ENCODE results near the gene TRPV5. TPM values are rescaled to one million over a fixed set of nuclear protein-coding genes. Genes with fewer than 3 reads are reported as not detected.

The TRPV5 gene
- not detected in 2 replicates for total RNA-seq

GRCh38 chr7:142933624-142934023, at the start of gene TRPV5:
Gene TRPV5 (minus strand): TSS chr7:142933746. CDS start chr7:142933459, 287 bp downstream.

DNA sequence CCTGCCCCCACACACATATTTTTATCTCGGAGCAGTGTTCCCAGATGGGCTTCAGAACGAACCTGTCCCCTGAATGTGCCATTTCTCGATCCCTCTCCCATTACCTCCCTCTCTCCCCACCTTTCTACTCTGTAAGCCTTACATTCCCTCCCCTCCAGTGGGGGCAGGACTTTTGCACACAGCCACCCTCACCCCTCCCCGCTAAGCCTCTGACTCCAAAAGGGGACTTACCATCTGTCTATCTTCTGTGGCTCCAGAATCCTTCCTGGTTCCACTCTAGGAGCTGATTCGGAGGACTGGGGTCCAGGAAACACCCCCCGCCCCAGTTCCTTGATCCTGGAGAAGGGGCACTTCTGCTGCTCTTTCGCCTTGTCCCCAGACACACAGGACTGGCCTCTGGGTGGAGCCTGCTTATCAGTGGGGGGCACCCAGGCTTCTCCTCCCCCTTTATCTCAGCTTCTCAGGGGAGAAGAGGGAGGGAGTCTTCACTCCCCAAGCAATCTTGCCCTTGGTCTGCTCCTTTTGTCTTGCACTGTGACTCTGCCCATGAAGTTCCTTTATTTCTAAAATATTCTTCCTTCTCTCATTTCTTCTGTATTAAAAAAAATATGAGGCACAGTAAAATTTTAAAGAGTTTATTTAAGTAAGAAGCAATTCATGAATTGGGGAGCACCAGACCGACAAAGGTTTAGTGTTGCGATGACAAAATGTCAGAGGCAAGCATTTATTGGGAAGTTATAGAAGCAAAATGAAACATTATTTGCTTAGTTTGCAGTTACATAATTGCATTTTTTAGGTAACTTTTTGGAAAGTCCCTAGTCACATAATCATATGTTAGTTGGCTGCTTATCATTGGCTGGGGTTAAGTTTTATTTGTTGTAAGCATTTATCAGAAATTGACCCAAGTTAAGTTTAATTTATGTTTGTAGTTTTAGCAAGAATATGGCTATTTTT, 28.7 kb upstream of the TRPV5 start, which contains the start of gene KEL:
TSS of gene KEL (minus strand) at position 391 of the 954 bp plus-strand sequence. CDS start at position 234, 157 bp downstream.

GRCh38 chr7:142939226-142939910, 5.8 kb upstream of the TRPV5 start, which contains the start of gene LLCFC1:
Gene LLCFC1 (plus strand): TSS chr7:142939484. CDS start chr7:142939622, 138 bp downstream.

DNA sequence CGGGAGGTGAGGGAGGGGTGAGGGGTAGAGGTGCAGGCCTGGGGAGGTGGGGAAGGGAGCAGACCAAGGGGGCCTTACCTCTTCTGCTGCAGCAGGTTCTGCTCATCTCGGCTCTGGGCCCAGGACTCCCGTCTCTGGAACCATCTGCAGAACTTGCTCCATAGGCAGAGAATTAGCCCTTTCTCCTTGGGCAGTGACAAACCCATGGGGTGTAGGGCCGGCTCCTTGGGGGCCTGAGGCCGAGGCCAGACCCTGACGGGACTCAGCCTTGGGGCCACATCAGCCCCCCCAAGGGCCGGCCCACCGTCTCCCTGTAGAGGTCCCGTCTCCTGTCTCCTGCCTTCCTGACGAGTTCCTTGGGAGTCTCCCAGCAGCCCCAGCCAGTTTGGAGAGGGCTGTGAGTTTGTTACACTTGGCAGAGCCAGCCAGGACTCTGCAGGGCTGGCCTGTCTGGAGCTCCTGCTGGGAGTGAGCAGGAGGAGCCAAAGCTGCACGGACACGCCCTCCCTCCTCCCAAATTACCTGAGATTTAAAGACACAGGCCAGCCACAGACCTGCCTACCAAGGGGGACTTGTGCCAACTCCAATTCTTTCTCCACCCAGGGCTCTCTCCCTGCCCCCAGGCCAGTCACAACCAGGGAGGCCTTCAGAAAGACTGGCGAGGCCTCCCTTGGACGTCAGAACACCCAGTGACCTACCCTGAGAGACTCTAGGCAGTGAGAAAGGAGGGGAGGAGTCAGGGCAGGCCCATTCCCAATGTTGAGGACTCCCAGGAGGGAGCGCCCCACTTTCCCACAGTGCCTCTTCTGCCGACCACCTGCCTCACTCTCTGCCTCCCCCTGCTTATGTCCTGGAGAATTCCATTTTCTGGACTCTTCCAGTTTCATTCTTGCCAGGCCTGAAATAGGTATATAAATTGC, 48.0 kb downstream of the TRPV5 start, which contains the start of gene TRPV6:
TSS of gene TRPV6 (minus strand) at position 435 of the 920 bp plus-strand sequence.

Other genes starting within 250 kb of the TRPV5 start
- gene PRSS1, start 184.3 kb downstream of the TRPV5 start, total RNA-seq: not detected in 2 replicates
- gene PRSS2, start 162.8 kb downstream of the TRPV5 start, total RNA-seq: not detected in 2 replicates
- gene EPHB6, start 78.7 kb downstream of the TRPV5 start, total RNA-seq: 3.1 and 12.1 TPM in 2 replicates
- not detected in 2 replicates for gene TRPV6, start 48.0 kb downstream of the TRPV5 start, total RNA-seq
- gene LLCFC1, start 5.7 kb upstream of the TRPV5 start, total RNA-seq: not detected in 2 replicates
- gene KEL, start 28.6 kb upstream of the TRPV5 start, total RNA-seq: not detected in 2 replicates
- not detected in 2 replicates for gene OR9A2, start 93.4 kb upstream of the TRPV5 start, total RNA-seq
- not detected in 2 replicates for gene OR6V1, start 118.6 kb upstream of the TRPV5 start, total RNA-seq
- not detected in 2 replicates for gene PIP, start 198.3 kb upstream of the TRPV5 start, total RNA-seq
- gene TAS2R39, start 249.7 kb upstream of the TRPV5 start, total RNA-seq: not detected in 2 replicates